G401 (cell line): ENCODE data around the gene DACH1. TPM values are rescaled to one million over a fixed set of nuclear protein-coding genes. Genes with fewer than 3 reads are reported as not detected.

ENCODE experiments used
- DNase-seq: peaks from one replicate; pipeline ENCODE4 v3.0.0-alpha.2; 2015; ENCODE audit warnings: low spot score
- in situ Hi-C: cut with HindIII; loops from 2 replicates; pipeline ENCODE4 v1.10.0; 2016; ENCODE audit warnings: low sequenced_read_pairs, mixed read lengths
- total RNA-seq: library from RNA; depleted of rRNA; stranded (reverse); fragments of >200 nt; shearing (Covaris generic); gene quantifications from 2 replicates; pipeline ENCODE4 v1.2.3, GENCODE V29; 2014

The DACH1 gene
- total RNA-seq, 1 experiment from 2014 or later = not detected

GRCh38 chr13:71610876-71611275 is 256.1 kb downstream of the DACH1 start:
- in situ Hi-C loops = no loop called here
- DNase-seq = no peak

GRCh38 chr13:71609271-71609670 is 257.7 kb downstream of the DACH1 start:
- no peak for DNase-seq
- in situ Hi-C loops = no loop called here

- in situ Hi-C loops = no loop called here
- DNase-seq = no peak
These were observed 259.4 kb downstream of the DACH1 start for GRCh38 chr13:71607575-71607974.

GRCh38 chr13:71606818-71607217 is 260.2 kb downstream of the DACH1 start:
- in situ Hi-C loops = no loop called here
- no peak for DNase-seq

- in situ Hi-C loops = no loop called here
- no peak for DNase-seq
These were observed 261.3 kb downstream of the DACH1 start for GRCh38 chr13:71605744-71606143.

- no peak for DNase-seq
- in situ Hi-C loops = no loop called here
These were observed 263.7 kb downstream of the DACH1 start for GRCh38 chr13:71603255-71603654.

- DNase-seq = no peak
- in situ Hi-C loops = no loop called here
These were observed 264.7 kb downstream of the DACH1 start for GRCh38 chr13:71602344-71602743.

- no peak for DNase-seq
- in situ Hi-C loops = no loop called here
These were observed 269.9 kb downstream of the DACH1 start for GRCh38 chr13:71597150-71597549.

GRCh38 chr13:71596116-71596515 is 270.9 kb downstream of the DACH1 start:
- no peak for DNase-seq
- in situ Hi-C loops = no loop called here

- no peak for DNase-seq
- in situ Hi-C loops = no loop called here
These were observed 273.4 kb downstream of the DACH1 start for GRCh38 chr13:71593566-71593965.

GRCh38 chr13:71591374-71591773 is 275.6 kb downstream of the DACH1 start:
- DNase-seq = no peak
- in situ Hi-C loops = no loop called here

- no peak for DNase-seq
- in situ Hi-C loops = no loop called here
These were observed 276.3 kb downstream of the DACH1 start for GRCh38 chr13:71590654-71591148.

GRCh38 chr13:71589032-71589431 is 278.0 kb downstream of the DACH1 start:
- in situ Hi-C loops = no loop called here
- no peak for DNase-seq

GRCh38 chr13:71587817-71588216 is 279.2 kb downstream of the DACH1 start:
- in situ Hi-C loops = no loop called here

GRCh38 chr13:71587193-71587592 is 279.8 kb downstream of the DACH1 start:
- no peak for DNase-seq
- in situ Hi-C loops = no loop called here

More at GRCh38 chr13:71587817-71588216, 279.2 kb downstream of the DACH1 start:
- no peak for DNase-seq

GRCh38 chr13:71583581-71583980 is 283.4 kb downstream of the DACH1 start:
- in situ Hi-C loops = no loop called here
- no peak for DNase-seq

GRCh38 chr13:71580614-71581013 is 286.4 kb downstream of the DACH1 start:
- DNase-seq = no peak
- in situ Hi-C loops = no loop called here

GRCh38 chr13:71578048-71578447 is 289.0 kb downstream of the DACH1 start:
- in situ Hi-C loops = no loop called here

GRCh38 chr13:71577127-71577526 is 289.9 kb downstream of the DACH1 start:
- in situ Hi-C loops = no loop called here

More at GRCh38 chr13:71578048-71578447, 289.0 kb downstream of the DACH1 start:
- no peak for DNase-seq

GRCh38 chr13:71576571-71576970 is 290.4 kb downstream of the DACH1 start:
- in situ Hi-C loops = no loop called here
- DNase-seq = no peak

More at GRCh38 chr13:71577127-71577526, 289.9 kb downstream of the DACH1 start:
- no peak for DNase-seq

- in situ Hi-C loops = no loop called here
- DNase-seq = no peak
These were observed 320.1 kb downstream of the DACH1 start for GRCh38 chr13:71546881-71547280.

GRCh38 chr13:71540098-71540497 is 326.9 kb downstream of the DACH1 start:
- in situ Hi-C loops = no loop called here
- DNase-seq = no peak
